Measurements from ENCODE around the gene GPR55. TPM values are rescaled to one million over a fixed set of nuclear protein-coding genes. Genes with fewer than 3 reads are reported as not detected.

Gene GPR55
- total RNA-seq, 1 experiment from 2014 or later = not detected

DNA sequence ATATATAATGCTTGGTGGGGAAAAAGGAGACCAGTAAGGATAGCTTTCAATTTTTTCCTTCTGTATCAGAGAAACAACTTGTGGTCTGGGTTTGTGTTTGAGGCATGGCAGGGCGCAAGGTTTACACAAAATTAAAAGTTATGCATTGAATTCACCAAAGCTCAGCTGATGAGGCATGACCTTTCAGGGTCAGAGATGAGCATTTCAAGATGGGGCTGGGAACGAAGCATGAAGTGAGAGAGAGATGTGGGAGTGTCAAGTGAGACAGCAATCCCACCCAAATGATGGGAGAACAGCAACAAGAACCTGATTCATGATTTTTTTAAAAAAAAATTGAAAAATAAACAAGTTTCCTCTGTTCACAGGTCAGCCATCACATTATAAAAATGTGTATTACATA, 4.9 kb downstream of the GPR55 start:
- intact Hi-C loops (cut with micrococcal nuclease; ENCODE audit: unreplicated experiment) = no loop called here
- DNase-seq = no peak
- Mint-ChIP-seq H3K4me1 (ENCODE audit: low read depth, unreplicated experiment) (no peaks in the 10 kb centered on the region), H3K9me3 (ENCODE audit: low read depth, unreplicated experiment) (no peaks in the 10 kb centered on the region), H3K27ac (ENCODE audit: unreplicated experiment) (no peak overlapping the region), H3K36me3 (ENCODE audit: insufficient read depth, unreplicated experiment) (no peaks in the 10 kb centered on the region), H3K27me3 (ENCODE audit: unreplicated experiment) (peaks cover 100% of the 10 kb centered on the region), H3K4me3 (ENCODE audit: low read depth, unreplicated experiment) (no peak overlapping the region)
- CTCF ChIA-PET = no interaction called here
- no TSS peak for BruUV-seq (replicated peaks)
- no peak for TF ChIP-seq CTCF (IDR thresholded peaks at IDR 0.05; ENCODE audit: unreplicated experiment)

DNA sequence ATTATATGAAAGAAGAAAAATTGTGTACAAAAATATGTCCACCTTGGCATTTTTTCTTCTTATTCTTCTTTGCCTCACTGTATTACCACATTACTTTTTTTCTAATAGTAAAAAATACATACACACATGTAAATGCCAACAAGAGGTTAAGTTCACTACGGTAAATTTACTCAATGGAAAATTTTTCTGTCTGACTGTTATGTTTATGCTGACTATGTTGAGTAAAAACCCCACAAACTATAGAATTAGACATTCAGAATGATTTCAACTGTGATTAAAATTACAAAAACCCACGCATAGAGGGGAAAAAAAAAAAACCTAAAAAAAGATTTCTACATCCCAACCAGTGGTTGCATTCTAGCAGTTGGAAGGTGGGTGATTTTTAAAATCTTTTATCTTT, 5.4 kb downstream of the GPR55 start:
- BruUV-seq (replicated peaks) = no TSS peak

DNA sequence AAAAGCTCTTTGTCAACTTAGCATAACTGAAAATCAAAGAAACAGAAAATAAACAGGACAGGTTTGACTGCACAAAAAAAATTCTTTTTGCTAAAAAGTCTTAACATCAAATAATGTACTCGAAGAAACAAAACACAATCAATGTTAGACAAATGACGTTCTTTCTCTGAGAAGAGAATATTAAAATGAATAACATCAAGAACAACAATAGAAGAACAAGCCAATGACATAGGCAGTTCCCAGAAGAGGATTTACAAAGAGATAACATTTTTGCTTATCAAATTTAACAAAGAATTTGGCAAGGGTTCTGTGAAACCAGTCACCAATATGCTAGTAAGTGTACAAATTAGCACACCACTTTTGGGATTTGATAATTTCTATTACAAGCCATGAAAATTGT, 5.8 kb downstream of the GPR55 start:
- intact Hi-C loops (cut with micrococcal nuclease; ENCODE audit: unreplicated experiment) = no loop called here
- CTCF ChIA-PET = no interaction called here
- H3K36me3 Mint-ChIP-seq (ENCODE audit: insufficient read depth, unreplicated experiment) = no peaks in the 10 kb centered on the region
- H3K4me3 Mint-ChIP-seq (ENCODE audit: low read depth, unreplicated experiment) = no peak overlapping the region
- H3K4me1 Mint-ChIP-seq (ENCODE audit: low read depth, unreplicated experiment) = no peaks in the 10 kb centered on the region
- BruUV-seq (replicated peaks) = no TSS peak
- no peak overlapping the region for H3K27ac Mint-ChIP-seq (ENCODE audit: unreplicated experiment)
- TF ChIP-seq CTCF (IDR thresholded peaks at IDR 0.05; ENCODE audit: unreplicated experiment) = no peak
- DNase-seq = no peak
- H3K9me3 Mint-ChIP-seq (ENCODE audit: low read depth, unreplicated experiment) = no peaks in the 10 kb centered on the region
- H3K27me3 Mint-ChIP-seq (ENCODE audit: unreplicated experiment) = peaks cover 100% of the 10 kb centered on the region

More for the DNA sequence above, 5.4 kb downstream of the GPR55 start:
- intact Hi-C loops (cut with micrococcal nuclease; ENCODE audit: unreplicated experiment) = no loop called here
- DNase-seq = no peak
- H3K27ac Mint-ChIP-seq (ENCODE audit: unreplicated experiment) = no peak overlapping the region
- H3K4me3 Mint-ChIP-seq (ENCODE audit: low read depth, unreplicated experiment) = no peak overlapping the region
- H3K4me1 Mint-ChIP-seq (ENCODE audit: low read depth, unreplicated experiment) = no peaks in the 10 kb centered on the region
- H3K9me3 Mint-ChIP-seq (ENCODE audit: low read depth, unreplicated experiment) = no peaks in the 10 kb centered on the region
- CTCF ChIA-PET = no interaction called here
- H3K36me3 Mint-ChIP-seq (ENCODE audit: insufficient read depth, unreplicated experiment) = no peaks in the 10 kb centered on the region
- no peak for TF ChIP-seq CTCF (IDR thresholded peaks at IDR 0.05; ENCODE audit: unreplicated experiment)
- H3K27me3 Mint-ChIP-seq (ENCODE audit: unreplicated experiment) = peaks cover 100% of the 10 kb centered on the region

- intact Hi-C loops (cut with micrococcal nuclease; ENCODE audit: unreplicated experiment) = no loop called here
- CTCF ChIA-PET = no interaction called here
- H3K27ac Mint-ChIP-seq (ENCODE audit: unreplicated experiment) = no peak overlapping the region
- H3K4me1 Mint-ChIP-seq (ENCODE audit: low read depth, unreplicated experiment) = no peaks in the 10 kb centered on the region
- no peaks in the 10 kb centered on the region for H3K9me3 Mint-ChIP-seq (ENCODE audit: low read depth, unreplicated experiment)
- H3K4me3 Mint-ChIP-seq (ENCODE audit: low read depth, unreplicated experiment) = no peak overlapping the region
- no peak for TF ChIP-seq CTCF (IDR thresholded peaks at IDR 0.05; ENCODE audit: unreplicated experiment)
- no peaks in the 10 kb centered on the region for H3K36me3 Mint-ChIP-seq (ENCODE audit: insufficient read depth, unreplicated experiment)
- peaks cover 96% of the 10 kb centered on the region for H3K27me3 Mint-ChIP-seq (ENCODE audit: unreplicated experiment)
- DNase-seq = no peak
- no TSS peak for BruUV-seq (replicated peaks)
Observed at GRCh38 chr2:230916218-230916617, 8.8 kb downstream of the GPR55 start.
